Right atrium auricular region (tissue), 2 donors: ENCODE results near the gene TRPM7. TPM values are rescaled to one million over a fixed set of nuclear protein-coding genes. Genes with fewer than 3 reads are reported as not detected.

Experiments
- DNase-seq: peaks from one replicate; pipeline ENCODE4 v3.0.0-alpha.2; 2019; ENCODE audit warnings: low spot score
- H3K27ac ChIP-seq, 2 donors: fragments of 200-600 bp; sonication (generic); 1 replicate in 1 of 2; 2 replicates in 1 of 2; pipeline ENCODE4 v1.5.1; 2016 to 2019
- H3K27me3 ChIP-seq, 2 donors: fragments of 200-600 bp; sonication (generic); one replicate each; pipeline versions ENCODE4 v1.5.1 to v1.6.0; 2017 to 2019
- H3K36me3 ChIP-seq: fragments of 200-600 bp; sonication (generic); one replicate; pipeline ENCODE4 v1.5.1; 2016
- H3K4me1 ChIP-seq, 2 donors: fragments of 200-600 bp; sonication (generic); one replicate each; pipeline versions ENCODE4 v1.5.1 to v1.6.0; 2017 to 2019
- H3K4me3 ChIP-seq, 2 donors: fragments of 200-600 bp; sonication (generic); 1 replicate in 1 of 2; 2 replicates in 1 of 2; pipeline ENCODE4 v1.5.1; 2017 to 2019; ENCODE audit warnings: mild to moderate bottlenecking in 1 of 2, moderate library complexity in 1 of 2
- H3K9me3 ChIP-seq, 2 donors: fragments of 200-600 bp; sonication (generic); one replicate each; pipeline ENCODE4 v1.5.1; 2019
- total RNA-seq, 2 donors: library from RNA; depleted of rRNA; stranded (reverse); fragments of >200 nt; gene quantifications; one replicate each; pipeline ENCODE4 v1.1.0, GENCODE V29; 2016
- TF ChIP-seq, protein P1 (sequence below), 2 donors: fragments of 200-600 bp; sonication (generic); IDR thresholded peaks; one replicate each; pipeline ENCODE4 v1.5.1; 2019; ENCODE audit warnings: antibody characterized with exemption in 2 of 2

TRPM7 gene
- total RNA-seq, 2 donors from 2014 or later: 21.7 to 25.4 TPM

DNA sequence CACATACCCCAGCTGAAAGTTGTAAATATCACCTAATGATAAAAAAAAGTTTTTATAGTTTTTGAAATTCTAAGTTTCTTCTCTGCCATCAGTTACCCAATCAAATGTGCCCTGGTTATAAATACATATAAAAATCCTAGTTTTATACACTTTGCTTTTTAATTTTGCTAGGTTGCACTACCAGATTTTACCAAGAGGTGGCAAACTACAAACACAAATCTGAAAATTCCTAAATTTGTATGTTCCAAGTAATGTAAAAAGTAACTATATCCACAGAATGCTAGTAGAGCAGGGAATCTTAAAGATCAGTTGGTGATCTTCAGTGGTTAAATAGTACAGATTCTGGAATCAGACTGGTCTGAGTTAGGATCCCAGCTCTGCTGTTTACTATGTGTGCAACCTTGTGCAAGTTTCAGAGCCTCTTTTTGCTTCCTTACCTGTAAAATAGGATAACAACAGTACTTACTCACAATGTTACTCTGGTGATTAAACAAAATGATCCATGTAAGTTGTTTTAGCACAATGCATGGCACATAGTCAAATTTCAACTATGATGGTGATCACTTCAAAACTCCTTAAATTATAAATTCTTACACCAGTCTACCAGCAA, 11.0 kb downstream of the TRPM7 start:
- Histone ChIP-seq H3K4me1 (peaks cover 0 to 24% of the 10 kb centered on the region in 2 donors), H3K4me3 (no peak overlapping the region), H3K27me3 (no peaks in the 10 kb centered on the region), H3K9me3 (no peaks in the 10 kb centered on the region), H3K27ac (no peak overlapping the region), H3K36me3 (no peaks in the 10 kb centered on the region)
- TF ChIP-seq, protein P1, sequence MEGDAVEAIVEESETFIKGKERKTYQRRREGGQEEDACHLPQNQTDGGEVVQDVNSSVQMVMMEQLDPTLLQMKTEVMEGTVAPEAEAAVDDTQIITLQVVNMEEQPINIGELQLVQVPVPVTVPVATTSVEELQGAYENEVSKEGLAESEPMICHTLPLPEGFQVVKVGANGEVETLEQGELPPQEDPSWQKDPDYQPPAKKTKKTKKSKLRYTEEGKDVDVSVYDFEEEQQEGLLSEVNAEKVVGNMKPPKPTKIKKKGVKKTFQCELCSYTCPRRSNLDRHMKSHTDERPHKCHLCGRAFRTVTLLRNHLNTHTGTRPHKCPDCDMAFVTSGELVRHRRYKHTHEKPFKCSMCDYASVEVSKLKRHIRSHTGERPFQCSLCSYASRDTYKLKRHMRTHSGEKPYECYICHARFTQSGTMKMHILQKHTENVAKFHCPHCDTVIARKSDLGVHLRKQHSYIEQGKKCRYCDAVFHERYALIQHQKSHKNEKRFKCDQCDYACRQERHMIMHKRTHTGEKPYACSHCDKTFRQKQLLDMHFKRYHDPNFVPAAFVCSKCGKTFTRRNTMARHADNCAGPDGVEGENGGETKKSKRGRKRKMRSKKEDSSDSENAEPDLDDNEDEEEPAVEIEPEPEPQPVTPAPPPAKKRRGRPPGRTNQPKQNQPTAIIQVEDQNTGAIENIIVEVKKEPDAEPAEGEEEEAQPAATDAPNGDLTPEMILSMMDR (IDR thresholded peaks at IDR 0.05): peak; percentile 83 to 85
- no peak for DNase-seq

DNA sequence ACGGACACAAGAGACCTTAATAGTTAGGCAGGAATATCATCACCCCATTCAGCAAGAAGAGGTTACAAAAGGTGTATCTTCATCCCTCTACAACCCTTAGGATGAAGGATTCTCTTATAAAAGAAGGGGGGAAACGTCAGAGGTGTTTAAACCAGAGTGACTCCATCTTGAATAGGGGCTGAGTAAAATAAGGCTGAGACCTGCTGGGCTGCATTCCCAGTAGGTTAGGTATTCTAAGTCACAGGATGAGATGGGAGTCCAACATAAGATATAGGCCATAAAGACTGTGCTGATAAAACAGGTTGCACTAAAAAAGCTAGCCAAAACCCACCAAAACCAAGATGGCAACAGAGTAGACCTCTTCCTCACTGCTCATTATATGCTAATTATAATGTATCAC, 16.5 kb downstream of the TRPM7 start:
- H3K27me3 ChIP-seq: no peaks in the 10 kb centered on the region
- H3K4me3 ChIP-seq: no peak overlapping the region
- H3K9me3 ChIP-seq: no peaks in the 10 kb centered on the region
- TF ChIP-seq, protein P1 (IDR thresholded peaks at IDR 0.05): no peak
- H3K4me1 ChIP-seq: no peaks in the 10 kb centered on the region
- no peak overlapping the region for H3K27ac ChIP-seq
- no peaks in the 10 kb centered on the region for H3K36me3 ChIP-seq
- no peak for DNase-seq

DNA sequence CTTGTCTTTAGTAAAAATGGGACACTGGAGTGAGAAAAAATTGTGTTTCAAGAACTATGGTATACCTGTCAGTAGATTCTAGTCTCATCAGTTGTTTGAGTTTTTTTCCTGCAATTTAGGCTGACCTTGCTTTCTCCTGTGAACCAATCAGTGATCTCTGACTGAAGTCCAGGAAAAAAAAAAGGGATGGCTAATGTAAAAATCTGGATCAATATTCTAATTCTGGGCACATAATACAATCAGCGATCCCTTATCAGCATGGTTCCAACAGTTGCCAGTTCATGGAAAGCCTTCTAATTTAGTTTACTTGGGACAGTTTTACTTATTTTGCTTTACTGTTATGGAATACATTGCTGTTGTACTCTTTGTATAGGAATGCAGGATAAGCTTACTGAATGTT, 17.0 kb downstream of the TRPM7 start:
- H3K4me3 ChIP-seq: no peak overlapping the region
- H3K4me1 ChIP-seq: no peaks in the 10 kb centered on the region
- TF ChIP-seq, protein P1 (IDR thresholded peaks at IDR 0.05): no peak
- H3K36me3 ChIP-seq: peaks cover under 1% of the 10 kb centered on the region
- DNase-seq: no peak
- H3K9me3 ChIP-seq: no peaks in the 10 kb centered on the region
- no peaks in the 10 kb centered on the region for H3K27me3 ChIP-seq
- H3K27ac ChIP-seq: no peak overlapping the region

DNA sequence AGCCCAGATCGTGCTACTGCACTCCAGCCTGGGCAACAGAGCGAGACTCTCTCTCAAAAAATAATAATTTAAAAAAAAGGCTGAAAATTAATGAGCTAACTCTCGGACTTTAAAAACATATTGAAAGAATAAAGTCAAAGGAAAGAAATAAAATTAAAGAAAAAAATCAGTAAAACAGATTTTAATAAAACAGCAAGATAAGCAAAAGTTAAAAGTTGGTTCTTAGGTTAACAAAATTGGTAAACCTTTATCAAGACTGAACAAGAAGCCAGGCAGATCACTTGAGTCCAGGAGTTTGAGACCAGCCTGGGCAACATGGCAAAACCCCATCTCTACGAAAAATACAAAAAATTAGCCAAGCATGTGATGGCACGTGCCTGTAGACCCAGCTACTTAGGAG, 20.7 kb downstream of the TRPM7 start:
- no peak overlapping the region for H3K27ac ChIP-seq
- TF ChIP-seq, protein P1 (IDR thresholded peaks at IDR 0.05): no peak
- no peak overlapping the region for H3K4me3 ChIP-seq
- H3K27me3 ChIP-seq: no peaks in the 10 kb centered on the region
- no peaks in the 10 kb centered on the region for H3K9me3 ChIP-seq
- DNase-seq: no peak
- peaks cover 17% of the 10 kb centered on the region for H3K36me3 ChIP-seq
- H3K4me1 ChIP-seq: no peaks in the 10 kb centered on the region

DNA sequence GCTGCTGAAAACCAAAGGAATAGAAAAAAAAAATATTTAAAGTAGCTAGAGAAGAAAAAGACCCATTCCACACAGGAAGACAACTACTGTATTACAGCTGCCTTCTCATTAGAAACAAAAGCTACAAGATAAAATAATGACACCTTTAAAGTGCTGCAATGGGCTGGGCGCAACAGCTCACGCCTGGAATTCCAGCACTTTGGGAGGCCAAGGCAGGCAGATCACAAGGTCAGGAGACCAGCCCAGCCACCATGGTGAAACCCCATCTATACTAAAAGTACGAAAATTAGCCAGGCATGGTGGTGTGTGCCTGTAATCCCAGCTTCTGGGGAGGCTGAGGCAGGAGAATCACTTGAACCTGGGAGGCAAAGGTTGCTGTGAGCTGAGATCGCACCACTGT, 31.0 kb downstream of the TRPM7 start:
- Histone ChIP-seq H3K27me3 (no peaks in the 10 kb centered on the region), H3K27ac (no peak overlapping the region), H3K9me3 (no peaks in the 10 kb centered on the region), H3K4me1 (no peaks in the 10 kb centered on the region), H3K36me3 (peaks cover 66% of the 10 kb centered on the region), H3K4me3 (no peak overlapping the region)
- TF ChIP-seq, protein P1 (IDR thresholded peaks at IDR 0.05): no peak
- DNase-seq: no peak

DNA sequence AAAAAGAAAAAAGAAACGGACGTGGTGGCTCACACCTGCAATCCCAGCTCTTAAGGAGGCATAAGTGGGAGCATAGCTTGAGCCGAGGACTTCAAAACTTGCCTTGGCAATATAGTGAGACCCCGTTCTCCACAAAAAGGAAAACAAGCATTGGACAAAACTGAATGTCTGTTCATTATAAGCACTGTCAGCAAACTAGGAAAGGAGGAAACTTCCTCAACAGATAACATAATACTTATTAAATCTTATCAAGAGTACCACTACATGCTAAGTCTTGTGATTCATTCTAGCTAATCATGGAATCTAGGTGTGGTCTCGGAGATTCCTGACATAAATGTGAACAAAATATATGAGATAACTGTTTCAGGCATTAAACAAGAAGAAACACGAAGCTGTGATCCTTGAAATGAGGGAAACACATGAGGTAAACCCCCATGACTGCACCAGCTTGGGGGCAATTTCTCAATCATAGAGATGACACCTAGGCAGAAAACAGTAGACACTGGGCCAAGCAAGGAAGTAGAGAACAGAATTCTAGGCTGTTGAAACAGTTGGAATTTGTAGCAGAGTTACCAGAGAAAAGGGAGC, 33.3 kb downstream of the TRPM7 start:
- Histone ChIP-seq H3K9me3 (no peaks in the 10 kb centered on the region), H3K27ac (no peak overlapping the region), H3K36me3 (peaks cover 74% of the 10 kb centered on the region), H3K4me3 (no peak overlapping the region), H3K4me1 (no peaks in the 10 kb centered on the region), H3K27me3 (no peaks in the 10 kb centered on the region)
- no peak for DNase-seq
- TF ChIP-seq, protein P1 (IDR thresholded peaks at IDR 0.05): no peak
